ENCODE data around the gene NFIA.

DNA sequence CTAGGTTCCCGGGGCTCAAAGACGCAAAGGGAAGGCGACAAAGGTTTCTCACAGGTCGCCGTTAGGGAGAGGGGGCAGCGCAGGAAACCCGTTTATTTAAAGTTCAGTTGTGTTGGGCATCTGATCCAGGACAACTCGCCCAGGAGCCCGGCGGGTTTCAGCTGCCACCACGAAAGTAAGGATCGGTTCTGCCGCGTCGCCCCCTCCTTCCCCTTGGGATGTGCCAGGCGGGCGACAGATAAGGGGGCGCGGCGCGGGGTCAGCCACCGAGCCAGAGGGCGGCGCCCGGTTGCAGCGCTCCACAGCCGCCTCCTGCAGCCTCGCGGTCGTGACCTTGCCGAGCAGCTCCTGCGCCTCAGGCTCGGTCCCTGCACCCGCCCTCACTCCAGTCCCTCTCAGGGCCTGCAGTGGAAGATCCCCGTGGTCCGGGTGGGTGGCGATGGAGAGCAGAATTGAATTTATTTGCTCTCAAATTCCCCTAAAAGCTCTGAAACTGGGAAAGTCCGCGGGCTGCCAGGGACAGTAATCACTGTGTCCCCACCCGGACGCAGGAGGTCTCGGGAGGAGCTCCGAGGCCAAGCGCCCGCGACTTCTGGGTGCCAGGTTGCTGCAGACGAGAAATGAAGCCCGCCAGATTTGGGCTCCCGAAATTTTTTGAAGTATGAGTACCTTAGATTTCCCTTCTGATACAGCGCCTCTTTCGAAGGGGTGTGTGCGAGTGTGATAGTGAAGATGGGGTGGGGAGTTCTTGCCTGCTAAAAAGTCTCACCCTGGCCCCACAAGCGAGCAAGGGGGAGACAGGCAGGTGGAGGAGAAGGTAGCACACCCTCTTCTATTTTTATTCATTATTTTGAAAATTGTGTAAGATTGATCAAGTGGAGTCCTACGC is 28.4 kb upstream of the NFIA start:
- TF ChIP-seq POLR2A (IDR thresholded peaks at IDR 0.05; ENCODE audit: low read depth, low read length) (no peak), POLR2AphosphoS5 (IDR thresholded peaks at IDR 0.05; ENCODE audit: low read depth, low read length) (no peak), TAF1 (IDR thresholded peaks at IDR 0.05; ENCODE audit: low read depth, low read length) (no peak), SPI1 (IDR thresholded peaks at IDR 0.05; ENCODE audit: low read depth, low read length) (no peak)

Data from GM12891 (cell line).